Stimulated activated CD8-positive, alpha-beta memory T cell treated with anti-CD3 and anti-CD28 coated beads, Interleukin-15, amount 100 ng/mL, for 24 hours (primary cell): ENCODE measurements around the gene CD99L2.

Experiments used
- DNase-seq: peaks from one replicate; pipeline ENCODE4 v3.0.0-alpha.2; 2020; ENCODE audit warnings: low read depth

The CD99L2 gene

GRCh38 chrX:150762258-150763165 lies 136.0 kb downstream of the CD99L2 start:
- DNase-seq, result no peak

GRCh38 chrX:150761819-150762216 lies 136.7 kb downstream of the CD99L2 start:
- no peak for DNase-seq

- no peak for DNase-seq
Measured at GRCh38 chrX:150761176-150761818, 137.2 kb downstream of the CD99L2 start.

- no peak for DNase-seq
Measured at GRCh38 chrX:150759568-150760416, 138.7 kb downstream of the CD99L2 start.

- DNase-seq, result no peak
Measured at GRCh38 chrX:150757371-150757770, 141.1 kb downstream of the CD99L2 start.

- no peak for DNase-seq
Measured at GRCh38 chrX:150753968-150754367, 144.5 kb downstream of the CD99L2 start.

GRCh38 chrX:150753357-150753756 lies 145.1 kb downstream of the CD99L2 start:
- DNase-seq, result no peak

- DNase-seq, result no peak
Measured at GRCh38 chrX:150752124-150752523, 146.3 kb downstream of the CD99L2 start.

- no peak for DNase-seq
Measured at GRCh38 chrX:150736475-150736874, 162.0 kb downstream of the CD99L2 start.

- no peak for DNase-seq
Measured at GRCh38 chrX:150731795-150732194, 166.7 kb downstream of the CD99L2 start.

- DNase-seq, result no peak
Measured at GRCh38 chrX:150730719-150731118, 167.7 kb downstream of the CD99L2 start.

- DNase-seq, result no peak
Measured at GRCh38 chrX:150729956-150730355, 168.5 kb downstream of the CD99L2 start.

GRCh38 chrX:150719621-150720020 lies 178.8 kb downstream of the CD99L2 start:
- DNase-seq, result no peak
